GM12864 (cell line): ENCODE results near the gene TNKS1BP1.

Experiments used
- DNase-seq: peaks from one replicate; pipeline ENCODE4 v3.0.0-alpha.2; 2011; ENCODE audit warnings: low read depth
- H3K4me3 ChIP-seq: 2 replicates; pipeline ENCODE4 v1.5.1; 2011; ENCODE audit warnings: mild to moderate bottlenecking, low read depth, low read length, control low read depth
- TF ChIP-seq, protein P1 (sequence below): IDR thresholded peaks from 2 replicates; pipeline ENCODE4 v1.5.1; 2011; ENCODE audit warnings: low read depth, mild to moderate bottlenecking, moderate library complexity, low read length, control low read depth, inconsistent platforms; ENCODE audit errors: missing control alignments

TNKS1BP1 gene, protein sequence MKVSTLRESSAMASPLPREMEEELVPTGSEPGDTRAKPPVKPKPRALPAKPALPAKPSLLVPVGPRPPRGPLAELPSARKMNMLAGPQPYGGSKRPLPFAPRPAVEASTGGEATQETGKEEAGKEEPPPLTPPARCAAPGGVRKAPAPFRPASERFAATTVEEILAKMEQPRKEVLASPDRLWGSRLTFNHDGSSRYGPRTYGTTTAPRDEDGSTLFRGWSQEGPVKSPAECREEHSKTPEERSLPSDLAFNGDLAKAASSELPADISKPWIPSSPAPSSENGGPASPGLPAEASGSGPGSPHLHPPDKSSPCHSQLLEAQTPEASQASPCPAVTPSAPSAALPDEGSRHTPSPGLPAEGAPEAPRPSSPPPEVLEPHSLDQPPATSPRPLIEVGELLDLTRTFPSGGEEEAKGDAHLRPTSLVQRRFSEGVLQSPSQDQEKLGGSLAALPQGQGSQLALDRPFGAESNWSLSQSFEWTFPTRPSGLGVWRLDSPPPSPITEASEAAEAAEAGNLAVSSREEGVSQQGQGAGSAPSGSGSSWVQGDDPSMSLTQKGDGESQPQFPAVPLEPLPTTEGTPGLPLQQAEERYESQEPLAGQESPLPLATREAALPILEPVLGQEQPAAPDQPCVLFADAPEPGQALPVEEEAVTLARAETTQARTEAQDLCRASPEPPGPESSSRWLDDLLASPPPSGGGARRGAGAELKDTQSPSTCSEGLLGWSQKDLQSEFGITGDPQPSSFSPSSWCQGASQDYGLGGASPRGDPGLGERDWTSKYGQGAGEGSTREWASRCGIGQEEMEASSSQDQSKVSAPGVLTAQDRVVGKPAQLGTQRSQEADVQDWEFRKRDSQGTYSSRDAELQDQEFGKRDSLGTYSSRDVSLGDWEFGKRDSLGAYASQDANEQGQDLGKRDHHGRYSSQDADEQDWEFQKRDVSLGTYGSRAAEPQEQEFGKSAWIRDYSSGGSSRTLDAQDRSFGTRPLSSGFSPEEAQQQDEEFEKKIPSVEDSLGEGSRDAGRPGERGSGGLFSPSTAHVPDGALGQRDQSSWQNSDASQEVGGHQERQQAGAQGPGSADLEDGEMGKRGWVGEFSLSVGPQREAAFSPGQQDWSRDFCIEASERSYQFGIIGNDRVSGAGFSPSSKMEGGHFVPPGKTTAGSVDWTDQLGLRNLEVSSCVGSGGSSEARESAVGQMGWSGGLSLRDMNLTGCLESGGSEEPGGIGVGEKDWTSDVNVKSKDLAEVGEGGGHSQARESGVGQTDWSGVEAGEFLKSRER (N-terminal part only)

GRCh38 chr11:57324886-57325734, at the start of gene TNKS1BP1:
TSS of gene TNKS1BP1 (minus strand) at chr11:57324952. CDS start at chr11:57321885, 3,067 bp downstream.
- TF ChIP-seq, protein P1, sequence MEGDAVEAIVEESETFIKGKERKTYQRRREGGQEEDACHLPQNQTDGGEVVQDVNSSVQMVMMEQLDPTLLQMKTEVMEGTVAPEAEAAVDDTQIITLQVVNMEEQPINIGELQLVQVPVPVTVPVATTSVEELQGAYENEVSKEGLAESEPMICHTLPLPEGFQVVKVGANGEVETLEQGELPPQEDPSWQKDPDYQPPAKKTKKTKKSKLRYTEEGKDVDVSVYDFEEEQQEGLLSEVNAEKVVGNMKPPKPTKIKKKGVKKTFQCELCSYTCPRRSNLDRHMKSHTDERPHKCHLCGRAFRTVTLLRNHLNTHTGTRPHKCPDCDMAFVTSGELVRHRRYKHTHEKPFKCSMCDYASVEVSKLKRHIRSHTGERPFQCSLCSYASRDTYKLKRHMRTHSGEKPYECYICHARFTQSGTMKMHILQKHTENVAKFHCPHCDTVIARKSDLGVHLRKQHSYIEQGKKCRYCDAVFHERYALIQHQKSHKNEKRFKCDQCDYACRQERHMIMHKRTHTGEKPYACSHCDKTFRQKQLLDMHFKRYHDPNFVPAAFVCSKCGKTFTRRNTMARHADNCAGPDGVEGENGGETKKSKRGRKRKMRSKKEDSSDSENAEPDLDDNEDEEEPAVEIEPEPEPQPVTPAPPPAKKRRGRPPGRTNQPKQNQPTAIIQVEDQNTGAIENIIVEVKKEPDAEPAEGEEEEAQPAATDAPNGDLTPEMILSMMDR: no peak

DNA sequence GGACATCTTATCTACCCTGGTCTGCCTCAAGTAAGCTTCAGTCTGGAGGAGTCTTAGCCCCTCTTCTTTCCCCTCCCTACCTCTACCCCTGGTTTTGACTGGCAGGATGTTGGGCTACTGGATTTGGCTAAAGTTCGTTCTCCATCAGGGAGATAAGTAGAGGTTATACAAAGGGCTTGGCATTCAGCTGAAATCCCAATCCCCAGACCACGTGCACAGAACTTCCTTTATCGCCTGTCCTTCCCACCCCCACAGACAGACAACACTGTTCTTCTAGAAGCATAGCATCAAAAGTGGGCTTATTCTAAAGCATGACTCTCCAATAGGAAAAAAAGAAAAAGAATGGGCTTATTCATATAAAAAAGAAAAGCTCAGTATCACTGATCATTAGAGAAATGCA, 48.4 kb upstream of the TNKS1BP1 start:
- TF ChIP-seq, protein P1: no peak
- H3K4me3 ChIP-seq: no peak overlapping the region
- no peak for DNase-seq

More at GRCh38 chr11:57324886-57325734, at the start of gene TNKS1BP1:
- peak; percentile 77 for DNase-seq
- peak within 1 kb of the TSS; percentile 57 for H3K4me3 ChIP-seq

GRCh38 chr11:57370941-57371340, 46.2 kb upstream of the TNKS1BP1 start:
- no peak for DNase-seq
- no peak overlapping the region for H3K4me3 ChIP-seq
- TF ChIP-seq, protein P1: no peak

GRCh38 chr11:57370251-57370650, 45.5 kb upstream of the TNKS1BP1 start:
- TF ChIP-seq, protein P1: no peak
- no peak overlapping the region for H3K4me3 ChIP-seq
- DNase-seq: no peak

DNA sequence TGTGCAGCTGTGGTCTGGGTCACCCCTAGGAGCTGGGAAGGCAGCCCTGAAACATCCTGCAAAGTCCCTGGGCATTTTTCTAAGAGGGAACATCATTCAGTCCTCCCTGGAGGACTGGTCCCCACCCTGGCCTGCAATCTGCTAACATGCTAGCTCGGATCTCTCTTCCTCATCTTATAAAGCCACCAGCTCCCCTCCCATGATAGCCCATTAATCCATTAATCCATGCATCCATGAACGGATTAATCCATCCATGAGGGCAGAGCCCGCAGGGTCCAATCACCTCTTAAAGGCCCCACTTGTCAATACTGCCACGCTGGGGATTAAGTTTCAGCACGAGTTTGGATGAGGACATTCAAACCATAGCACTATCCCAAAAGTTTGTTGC, 44.1 kb upstream of the TNKS1BP1 start:
- TF ChIP-seq, protein P1: no peak
- DNase-seq: no peak
- no peak overlapping the region for H3K4me3 ChIP-seq
